Left renal pelvis (tissue), 4 donors: ENCODE measurements around the gene SPAG6. TPM values are rescaled to one million over a fixed set of nuclear protein-coding genes. Genes with fewer than 3 reads are reported as not detected.
"Not testable (repeated sequence)": the region's sequence is repeated elsewhere in the genome, so short reads cannot be mapped to it uniquely, and the experiment has no call there.

Experiments
- DNase-seq, 4 donors: peaks; one replicate each; pipeline ENCODE4 v3.0.0-alpha.2; 2013; ENCODE audit warnings: low read depth in 4 of 4, low spot score in 3 of 4
- polyA plus RNA-seq, 4 donors: library from polyadenylated mRNA; unstranded; fragments of 120-200 nt; gene quantifications; one replicate each; pipeline ENCODE4 v1.2.1, GENCODE V29; 2013; ENCODE audit not compliant: insufficient read length in 4 of 4

Gene SPAG6
- polyA plus RNA-seq, 4 donors: 0.29 to 1.4 (median 1.0) TPM

DNA sequence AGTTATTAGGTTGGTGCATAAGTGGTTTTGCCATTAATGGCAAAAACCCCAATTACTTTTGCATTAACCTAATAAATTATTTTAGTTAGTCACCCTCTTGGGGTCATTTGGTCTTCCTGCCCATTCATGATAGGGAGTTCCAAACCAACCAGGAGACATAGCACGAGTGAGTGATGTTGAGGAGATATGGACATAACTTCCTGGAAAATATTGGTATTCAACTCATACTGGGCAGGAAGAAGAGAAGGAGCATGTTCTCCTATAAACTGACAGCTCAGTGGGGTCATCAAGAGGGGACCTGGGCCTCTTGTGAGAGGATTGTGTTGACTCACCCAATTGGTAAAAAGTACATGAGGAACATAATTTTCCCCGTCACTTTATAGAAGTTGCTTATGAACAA, 23.7 kb downstream of the SPAG6 start:
- no peak for DNase-seq

DNA sequence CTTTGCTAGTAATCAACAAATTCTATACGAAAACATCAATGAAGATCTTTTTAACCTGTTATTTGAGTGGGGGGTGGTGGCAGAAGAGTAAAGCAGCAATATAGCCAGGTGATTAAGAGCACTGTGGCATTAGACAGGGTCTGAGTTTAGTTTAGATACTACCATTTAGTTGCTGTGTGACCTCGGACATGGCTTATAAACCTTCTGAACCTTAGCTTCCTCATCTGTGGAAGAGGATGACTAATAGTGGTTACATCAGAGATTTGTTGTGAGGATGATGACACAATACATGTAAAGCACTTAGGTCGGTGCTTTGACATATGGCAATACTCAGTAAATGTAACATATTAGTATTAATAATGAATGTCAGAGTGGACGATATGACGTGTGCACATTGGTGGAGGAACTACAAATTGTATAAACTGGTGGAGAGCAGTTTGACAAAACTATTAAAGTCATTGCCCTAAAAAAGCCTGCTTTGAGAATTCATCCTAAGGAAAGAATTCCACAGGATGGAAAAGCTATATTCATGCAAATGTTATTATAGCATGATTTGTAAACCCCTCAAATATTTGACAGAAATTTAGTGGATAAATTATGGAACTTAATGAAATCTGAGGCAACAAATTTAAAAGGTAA, 24.3 kb downstream of the SPAG6 start:
- no peak for DNase-seq

DNA sequence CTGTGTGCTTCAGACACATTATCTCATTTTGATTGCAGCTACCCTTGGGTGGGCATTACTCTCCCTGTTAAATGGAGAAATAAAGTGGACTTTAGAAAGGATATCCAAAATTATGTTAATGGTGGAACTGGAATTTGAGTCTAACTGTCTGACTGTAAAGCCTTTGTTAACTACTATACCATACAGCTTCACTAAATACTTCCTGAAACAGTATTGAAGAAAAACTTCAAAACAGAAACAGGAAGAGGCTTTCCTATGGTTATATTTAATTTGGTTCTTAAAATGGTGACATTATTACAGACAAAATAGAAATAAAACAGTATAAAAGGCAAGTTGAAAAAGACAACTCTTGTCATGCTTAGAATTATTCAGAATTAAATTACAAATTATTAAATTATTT, 25.0 kb downstream of the SPAG6 start:
- no peak for DNase-seq

DNA sequence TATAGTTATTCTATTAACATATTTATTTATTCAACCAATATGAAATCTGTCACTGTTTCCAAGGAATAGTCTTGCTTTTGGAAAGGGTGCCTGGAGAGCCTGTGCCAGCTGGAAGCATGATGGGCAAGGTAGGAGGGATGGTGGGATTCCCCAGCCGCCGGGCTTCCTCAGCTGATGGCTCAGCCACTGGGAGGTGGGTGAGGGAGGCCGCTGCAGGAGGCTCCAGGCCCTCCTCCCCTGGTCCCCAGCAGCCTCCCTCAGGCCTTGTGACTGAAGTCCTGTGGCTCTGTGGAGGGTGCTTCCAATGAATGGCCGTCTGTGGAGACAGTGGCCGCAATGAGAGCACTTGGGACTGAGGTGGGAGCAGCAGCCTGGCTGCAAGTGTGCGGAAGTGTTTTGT, 27.0 kb downstream of the SPAG6 start:
- no peak for DNase-seq

DNA sequence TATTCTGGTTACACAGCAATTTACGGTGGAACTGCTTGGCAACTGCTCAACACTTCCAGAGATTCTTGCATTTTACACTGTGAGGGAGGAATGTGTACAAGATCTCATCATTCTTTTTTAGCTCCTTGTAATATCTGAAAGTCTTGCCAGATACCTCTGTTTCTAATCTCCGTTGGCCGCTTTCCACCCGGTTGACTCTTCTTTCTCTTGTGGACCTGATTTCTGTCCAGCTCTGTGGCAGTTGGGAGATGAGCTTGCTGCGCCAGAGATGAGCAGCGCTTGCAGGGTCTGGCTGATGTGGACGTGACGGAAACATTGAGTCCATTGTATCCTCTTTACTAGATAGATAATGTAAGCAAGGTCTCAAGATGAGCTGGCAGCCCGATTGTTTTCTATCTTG, 27.6 kb downstream of the SPAG6 start:
- DNase-seq: no peak

DNA sequence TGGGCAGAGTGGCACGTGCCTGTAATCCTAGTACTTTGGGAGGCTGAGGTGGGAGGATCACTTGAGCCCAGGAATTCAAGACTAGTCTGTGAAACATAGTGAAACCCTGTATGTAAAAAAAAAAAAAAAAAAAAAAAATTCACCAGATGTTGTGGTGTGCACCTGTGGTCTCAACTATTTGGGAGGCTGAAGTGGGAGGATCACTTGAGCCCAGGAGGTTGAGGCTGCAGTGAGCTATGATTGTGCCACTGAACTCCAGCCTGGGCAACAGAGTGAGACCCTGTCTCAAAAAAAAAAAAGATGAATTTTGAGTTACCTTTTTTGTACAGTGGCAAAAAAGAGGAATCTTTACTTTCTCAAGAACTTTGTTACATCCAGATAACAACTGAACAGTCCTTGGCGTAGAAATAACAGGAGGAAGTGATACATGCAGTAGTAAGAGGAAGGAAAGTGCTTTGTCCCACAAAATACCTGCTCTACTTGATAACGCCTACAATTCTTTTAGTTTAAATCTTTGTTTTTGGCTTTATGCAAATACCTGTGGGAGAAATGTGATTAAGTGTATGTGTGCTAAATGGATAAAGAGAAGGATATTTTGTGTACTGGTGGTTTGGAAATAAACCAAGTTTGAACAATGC, 29.3 kb downstream of the SPAG6 start:
- no peak for DNase-seq

DNA sequence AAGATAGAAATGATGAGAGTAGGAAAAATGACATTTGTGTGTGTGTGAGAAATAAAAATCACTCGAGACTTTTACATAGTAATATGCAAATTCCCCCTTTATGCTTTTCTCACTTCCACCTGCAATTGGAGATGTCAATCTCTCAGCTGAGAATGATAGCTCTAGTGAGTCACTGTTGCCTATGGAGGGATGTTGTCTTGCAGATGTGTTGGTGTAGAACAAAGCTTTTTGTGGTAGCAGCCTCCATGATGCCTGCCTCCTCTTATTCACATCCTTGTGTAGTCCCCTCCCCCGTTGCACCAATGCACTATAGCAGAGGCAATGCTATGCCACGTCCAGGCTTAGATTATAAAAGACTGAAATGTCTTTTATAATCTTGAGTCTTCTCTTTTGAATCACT, 33.8 kb downstream of the SPAG6 start:
- DNase-seq: no peak

GRCh38 chr10:22381262-22381661, 36.0 kb downstream of the SPAG6 start:
- DNase-seq: no peak

DNA sequence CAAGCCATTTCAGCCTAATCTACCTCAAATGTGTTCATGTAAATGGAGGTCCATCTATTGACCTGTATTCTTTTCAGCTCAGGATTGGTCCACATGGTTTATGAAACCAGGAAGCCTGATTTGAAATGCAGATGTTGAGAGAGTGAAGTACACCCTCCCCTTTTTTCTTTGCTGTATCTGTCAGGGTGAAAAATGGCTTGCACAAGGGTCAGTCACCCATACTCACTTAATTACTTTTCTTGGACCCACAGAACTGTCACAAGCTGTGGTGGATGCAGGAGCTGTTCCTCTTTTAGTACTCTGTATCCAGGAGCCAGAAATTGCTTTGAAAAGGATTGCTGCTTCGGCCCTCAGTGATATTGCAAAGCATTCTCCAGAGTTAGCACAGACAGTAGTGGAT, 41.2 kb downstream of the SPAG6 start:
- DNase-seq: peak in 2 of 4 donors; percentile 14 to 19

DNA sequence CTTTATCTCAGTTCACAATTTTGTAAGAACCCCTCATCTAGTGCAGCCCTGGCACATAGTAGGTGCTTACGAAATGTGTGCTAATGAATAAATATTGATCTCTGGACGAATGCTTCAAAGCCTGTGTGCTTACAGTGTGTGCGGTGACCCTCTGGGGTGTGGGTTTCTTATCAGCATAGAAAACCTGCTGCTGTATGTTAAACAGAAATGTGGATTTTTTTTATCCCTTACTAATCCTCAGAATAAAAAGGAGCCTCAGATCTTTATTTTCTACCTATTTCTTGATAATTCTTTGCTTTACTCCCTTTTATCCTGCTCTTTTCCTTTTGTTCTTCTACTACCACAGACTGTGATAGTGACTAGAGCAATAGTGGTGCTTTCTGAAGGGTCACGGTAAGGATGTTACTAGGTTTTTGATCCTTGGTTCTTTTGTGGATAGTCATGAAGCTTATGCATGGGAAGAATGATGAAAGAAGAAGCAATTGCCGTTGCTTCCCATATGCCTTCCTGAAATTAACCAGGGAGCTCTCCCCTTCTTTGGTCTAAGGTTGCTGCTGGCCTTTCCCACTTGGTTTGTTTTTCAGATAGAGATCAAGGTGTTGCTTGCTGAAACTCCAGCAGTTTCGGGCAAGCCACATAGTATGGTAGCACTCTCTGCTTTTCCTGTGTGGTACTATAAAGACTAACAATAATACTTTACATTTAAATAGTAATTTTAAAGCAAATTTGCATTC, 44.7 kb downstream of the SPAG6 start:
- no peak for DNase-seq

DNA sequence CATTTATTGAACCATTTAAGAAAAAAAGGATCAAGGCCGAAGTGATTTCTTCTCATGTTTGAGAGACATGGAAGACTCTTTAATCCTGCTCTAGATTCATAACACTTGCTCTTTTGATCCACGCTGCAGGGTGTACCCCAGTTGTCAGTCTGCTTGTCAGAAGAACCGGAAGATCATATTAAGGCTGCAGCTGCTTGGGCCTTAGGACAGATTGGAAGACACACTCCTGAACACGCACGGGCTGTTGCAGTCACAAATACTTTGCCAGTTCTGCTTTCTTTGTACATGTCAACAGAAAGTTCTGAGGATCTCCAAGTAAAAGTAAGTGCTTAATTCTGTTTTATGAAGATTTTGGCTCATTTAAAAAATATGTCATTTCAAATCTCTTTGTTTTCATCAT, 46.3 kb downstream of the SPAG6 start:
- DNase-seq: no peak

DNA sequence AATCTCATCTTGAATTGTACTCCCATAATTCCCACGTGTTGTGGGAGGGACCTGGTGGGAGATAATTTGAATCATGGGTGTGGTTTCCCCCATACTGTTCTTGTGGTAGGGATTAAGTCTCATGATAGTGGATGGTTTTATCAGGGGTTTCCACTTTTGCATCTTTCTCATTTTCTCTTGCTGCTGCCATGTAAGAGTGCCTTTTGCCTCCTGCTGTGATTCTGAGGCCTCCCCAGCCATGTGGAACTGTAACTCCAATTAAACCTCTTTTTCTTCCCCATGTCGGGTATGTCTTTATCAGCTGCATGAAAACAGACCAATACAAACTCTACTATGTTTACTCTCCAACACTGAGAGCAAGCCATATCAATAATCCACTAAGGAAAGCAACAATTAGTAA, 50.9 kb downstream of the SPAG6 start:
- DNase-seq: not testable (repeated sequence)

GRCh38 chr10:22406916-22407315, 61.6 kb downstream of the SPAG6 start:
- not testable (repeated sequence) for DNase-seq

DNA sequence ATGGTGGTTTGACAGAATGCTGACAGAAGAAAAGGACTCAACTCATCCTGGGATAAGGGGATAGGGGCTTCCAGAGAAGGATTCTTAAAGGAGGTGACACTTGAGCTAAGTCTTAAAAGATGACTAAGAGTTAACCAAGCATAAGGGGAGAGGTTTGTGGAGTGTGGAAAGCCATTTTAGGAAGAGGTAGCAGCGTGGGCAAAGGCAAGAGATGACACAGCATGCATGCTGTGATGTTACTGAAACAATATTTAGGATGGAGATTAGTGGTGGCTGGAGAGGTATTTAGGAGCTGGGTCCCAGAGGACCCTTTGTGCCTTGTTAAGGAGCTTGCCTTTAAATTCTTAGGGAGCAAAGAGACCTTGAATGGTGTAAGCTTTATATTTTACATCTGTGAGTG, 65.1 kb downstream of the SPAG6 start:
- no peak for DNase-seq

DNA sequence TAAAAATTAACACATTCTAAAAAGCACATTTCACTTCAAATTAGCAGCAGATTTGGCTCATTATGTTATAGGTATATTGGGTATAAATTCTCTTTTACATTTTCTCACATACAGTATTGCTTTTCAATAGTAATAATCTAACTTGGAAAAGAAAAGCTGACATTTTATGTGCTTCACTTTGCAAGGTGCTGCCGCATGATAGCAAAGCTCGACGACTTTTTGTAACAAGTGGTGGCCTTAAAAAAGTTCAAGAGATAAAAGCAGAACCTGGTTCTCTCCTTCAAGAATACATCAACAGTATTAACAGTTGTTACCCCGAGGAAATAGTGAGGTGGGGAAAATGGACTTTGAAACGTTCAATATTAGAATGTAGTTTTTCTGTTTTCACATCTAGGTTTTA, 65.5 kb downstream of the SPAG6 start:
- DNase-seq: no peak

DNA sequence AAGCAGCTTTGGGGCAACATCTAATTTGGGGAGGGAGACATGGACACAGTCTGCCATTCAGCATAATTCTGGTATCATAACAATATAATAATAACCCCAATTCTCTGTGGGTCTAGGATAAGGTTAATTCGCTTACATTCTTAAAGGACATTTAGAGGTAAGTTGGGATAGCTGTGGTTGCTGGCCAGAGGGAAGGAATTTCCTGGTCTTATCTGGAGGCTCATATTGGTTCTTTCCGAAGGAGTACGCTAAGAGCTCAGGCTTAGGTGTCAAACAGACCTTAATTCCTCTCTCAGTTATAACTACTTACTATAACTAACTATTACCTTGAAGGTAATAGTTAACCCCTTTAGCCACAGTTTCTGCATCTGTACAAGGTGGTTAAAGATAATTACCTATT, 68.8 kb downstream of the SPAG6 start:
- DNase-seq: no peak

DNA sequence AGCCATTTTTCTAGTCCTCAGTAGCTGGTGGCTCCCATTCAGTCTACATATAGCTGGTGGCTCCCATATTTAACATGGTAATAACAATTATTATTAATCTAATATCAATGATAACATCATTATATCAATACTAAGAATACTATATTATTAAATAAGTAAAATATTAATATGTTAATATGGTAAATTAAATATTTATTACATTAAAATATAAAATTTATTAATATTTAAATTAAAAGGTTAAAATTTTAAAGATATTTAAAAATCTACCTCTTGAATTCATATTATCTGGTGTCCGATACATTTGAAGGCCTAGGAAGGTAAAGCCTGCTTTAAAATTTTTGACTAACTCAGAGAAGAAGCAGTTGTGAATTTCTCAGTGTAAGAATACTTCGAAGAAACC, 69.8 kb downstream of the SPAG6 start:
- no peak for DNase-seq

- no peak for DNase-seq
Observed at GRCh38 chr10:22417736-22418268, 72.5 kb downstream of the SPAG6 start.

GRCh38 chr10:22420787-22421517, 75.7 kb downstream of the SPAG6 start:
- no peak for DNase-seq

- no peak for DNase-seq
Observed at GRCh38 chr10:22426653-22427052, 81.4 kb downstream of the SPAG6 start.

- DNase-seq: no peak
Observed at GRCh38 chr10:22427101-22427500, 81.8 kb downstream of the SPAG6 start.
